T-helper 9 cell (primary cell): ENCODE data around the gene NDUFS7.
"Not testable (repeated sequence)": the region's sequence is repeated elsewhere in the genome, so short reads cannot be mapped to it uniquely, and the experiment has no call there.

Source experiments
- DNase-seq: peaks from one replicate; pipeline ENCODE4 v3.0.0-alpha.2; 2020

Gene NDUFS7

DNA sequence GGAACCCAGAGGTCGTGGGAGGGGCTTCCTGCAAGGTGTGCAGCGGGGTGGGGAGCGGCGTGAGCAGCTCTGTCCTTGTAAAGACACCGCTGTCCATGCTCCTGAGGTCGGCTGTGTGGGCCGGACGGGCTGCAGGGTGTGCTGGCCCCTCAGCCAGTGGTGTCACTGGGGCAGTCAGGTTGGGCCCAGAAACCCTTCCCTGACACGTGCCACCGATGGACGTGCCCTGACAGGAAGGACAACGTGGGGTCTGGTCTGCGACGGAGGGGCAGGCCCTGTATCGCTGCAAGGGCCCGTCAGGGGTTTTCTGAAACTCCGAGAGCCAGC lies 50.3 kb downstream of the NDUFS7 start:
- DNase-seq = no peak

DNA sequence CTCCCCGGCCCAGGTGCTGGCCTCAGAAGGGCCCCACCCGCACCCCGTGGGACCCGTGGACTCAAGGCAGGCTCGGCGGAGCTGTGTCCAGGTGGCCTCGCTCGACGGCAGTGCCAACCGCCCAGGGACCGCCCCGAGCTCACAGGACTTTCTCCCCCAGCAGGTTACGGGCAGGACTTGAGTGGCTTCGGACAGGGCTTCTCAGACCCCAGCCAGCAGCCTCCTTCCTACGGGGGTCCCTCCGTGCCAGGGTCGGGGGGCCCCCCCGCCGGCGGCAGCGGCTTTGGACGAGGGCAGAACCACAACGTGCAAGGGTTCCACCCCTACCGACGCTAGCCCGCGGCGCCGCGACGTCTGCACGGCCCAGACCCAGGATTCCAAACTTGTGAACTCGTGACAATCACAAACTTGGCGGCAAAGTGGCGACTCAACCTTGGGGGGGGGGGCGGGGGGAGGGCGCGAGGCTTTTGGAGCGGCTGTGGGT lies 50.9 kb downstream of the NDUFS7 start:
- no peak for DNase-seq

DNA sequence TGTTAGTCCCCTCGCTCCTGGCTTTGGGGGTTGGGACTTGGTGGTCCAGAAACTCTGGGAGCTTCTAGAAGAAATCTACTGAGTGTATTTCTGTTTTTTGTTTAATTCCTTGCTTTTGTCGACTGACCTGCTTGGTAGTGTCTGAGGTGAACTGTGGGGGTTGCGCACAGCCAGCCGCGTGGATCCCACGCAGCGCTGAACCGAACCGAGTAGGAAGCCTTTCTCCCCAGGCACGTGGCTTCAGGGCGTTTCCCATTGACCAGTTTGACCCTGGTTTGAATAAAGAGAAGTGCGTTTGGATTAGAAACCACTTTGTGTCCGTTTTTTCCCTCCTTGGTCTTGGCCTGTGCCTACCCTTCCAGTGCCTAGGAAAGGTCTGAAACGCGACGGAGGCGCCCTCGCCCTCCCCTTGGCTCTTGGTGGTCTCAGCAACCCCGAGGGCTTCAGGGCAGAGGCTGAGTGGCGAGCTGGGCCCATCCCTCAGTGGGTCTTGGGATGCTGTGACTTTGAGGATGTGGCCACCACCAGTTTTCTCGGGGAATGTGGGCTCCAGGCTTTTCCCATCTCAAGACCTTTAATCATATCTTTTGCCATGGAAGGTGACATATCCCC lies 51.8 kb downstream of the NDUFS7 start:
- no peak for DNase-seq

DNA sequence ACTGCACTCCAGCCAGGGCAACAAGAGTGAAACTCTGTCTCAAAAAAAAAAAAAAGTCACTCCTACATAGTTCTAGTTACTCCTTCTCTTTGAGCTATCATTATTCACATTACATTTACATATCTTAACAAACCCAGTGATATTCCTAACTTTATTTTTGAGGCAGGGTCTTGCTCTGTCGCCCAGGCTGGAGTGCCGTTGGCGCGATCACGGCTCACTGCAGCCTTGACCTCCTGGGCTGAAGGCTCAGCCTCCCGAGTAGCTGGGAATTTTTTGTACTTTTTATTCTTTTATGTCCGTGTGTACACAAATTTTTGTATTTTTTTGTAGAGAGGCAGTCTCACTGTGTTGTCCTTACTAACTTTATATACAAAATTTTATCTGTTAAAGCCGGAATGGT lies 53.9 kb downstream of the NDUFS7 start:
- DNase-seq = no peak

DNA sequence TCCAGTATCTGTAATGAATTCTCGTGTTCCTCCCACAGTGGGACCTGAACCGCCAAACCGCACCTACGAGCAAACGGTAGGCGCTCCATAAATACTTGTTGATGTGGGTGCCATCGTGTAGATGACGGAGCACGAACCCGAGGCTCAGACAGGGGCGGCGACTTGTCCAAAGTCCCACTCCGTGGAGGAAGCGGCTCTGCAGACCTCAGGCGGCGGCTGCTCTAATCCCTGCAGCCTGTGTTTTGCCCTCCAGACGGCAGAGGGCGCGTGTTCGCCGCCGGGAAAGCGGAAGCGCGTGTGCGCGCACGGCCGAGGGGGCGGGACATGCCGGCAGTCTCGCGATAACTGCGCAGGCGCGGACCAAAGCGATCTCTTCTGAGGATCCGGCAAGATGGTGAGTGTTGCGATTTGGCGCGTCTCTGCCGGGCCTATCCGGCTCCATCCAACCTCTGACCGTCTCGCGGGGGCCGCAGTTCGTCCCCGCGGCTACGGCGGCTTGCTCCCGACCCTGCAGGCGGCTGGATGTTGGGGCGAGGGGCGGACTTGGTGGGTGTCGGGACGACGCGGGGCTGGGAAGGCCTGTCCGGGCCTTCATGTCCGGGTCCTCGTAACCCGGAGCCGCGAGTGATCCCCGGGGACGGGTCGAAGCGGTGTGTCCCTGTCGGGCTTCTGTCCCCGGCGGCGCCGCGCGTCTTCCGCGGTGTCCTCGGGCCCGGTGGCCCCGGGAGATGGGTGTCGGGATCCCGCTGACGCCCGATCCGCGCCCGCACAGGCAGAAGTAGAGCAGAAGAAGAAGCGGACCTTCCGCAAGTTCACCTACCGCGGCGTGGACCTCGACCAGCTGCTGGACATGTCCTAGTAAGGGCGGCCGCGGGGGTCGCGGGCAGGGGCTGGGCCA lies 54.6 kb downstream of the NDUFS7 start, which contains the start of gene RPS15:
RPS15 (plus strand) TSS at position 362 of the 898 bp plus-strand sequence; CDS start at position 392, 30 bp downstream.
- peak; percentile 95 for DNase-seq

DNA sequence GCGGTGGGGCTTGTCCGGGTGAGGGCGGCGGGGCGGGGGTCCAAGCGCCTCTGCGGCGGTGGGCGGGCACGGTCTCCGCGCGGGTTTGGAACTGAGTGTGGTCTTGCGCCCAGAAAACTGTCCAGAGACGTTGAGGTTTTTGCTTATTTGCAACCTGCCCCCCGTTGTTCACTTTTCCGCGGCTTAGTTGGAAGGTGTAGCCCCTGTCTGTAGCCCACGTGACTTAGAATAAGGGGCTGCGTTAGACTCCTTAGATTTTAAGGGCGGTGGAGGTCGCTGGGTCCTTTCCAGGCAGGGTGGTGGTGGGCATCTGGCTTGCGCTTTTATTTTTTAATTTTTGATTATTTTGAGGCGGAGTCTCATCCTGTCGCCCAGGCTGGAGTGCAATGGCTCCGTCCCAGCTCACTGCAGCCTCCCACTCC lies 55.2 kb downstream of the NDUFS7 start:
- DNase-seq = no peak

DNA sequence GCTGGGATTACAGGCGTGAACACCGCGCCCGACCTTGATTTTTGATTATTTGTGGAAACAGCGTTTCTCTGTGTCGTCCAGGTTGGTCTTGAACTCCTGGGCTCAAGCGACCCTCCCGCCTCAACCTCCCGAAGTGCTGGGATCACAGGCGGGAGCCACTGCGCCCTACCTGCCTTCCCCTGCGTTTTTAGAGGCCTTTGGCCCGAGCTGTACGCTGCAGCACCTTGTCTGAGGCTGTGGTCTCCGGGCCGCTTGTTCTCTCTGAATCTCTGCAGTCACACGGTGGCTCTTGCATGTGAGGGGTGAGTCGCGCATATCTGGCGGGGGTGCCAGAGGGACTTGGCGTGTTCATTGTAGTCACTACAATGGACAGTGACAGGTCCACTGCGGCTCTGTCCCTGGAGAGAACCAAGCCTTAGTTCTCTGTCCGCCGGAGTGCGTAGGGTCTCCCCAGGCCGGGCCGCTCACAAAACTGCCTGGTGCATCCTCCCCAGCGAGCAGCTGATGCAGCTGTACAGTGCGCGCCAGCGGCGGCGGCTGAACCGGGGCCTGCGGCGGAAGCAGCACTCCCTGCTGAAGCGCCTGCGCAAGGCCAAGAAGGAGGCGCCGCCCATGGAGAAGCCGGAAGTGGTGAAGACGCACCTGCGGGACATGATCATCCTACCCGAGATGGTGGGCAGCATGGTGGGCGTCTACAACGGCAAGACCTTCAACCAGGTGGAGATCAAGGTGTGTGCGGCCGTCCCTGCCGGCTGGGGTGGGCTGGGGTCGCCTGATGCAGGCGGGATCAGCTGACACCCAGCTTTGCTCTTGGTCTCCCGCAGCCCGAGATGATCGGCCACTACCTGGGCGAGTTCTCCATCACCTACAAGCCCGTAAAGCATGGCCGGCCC lies 56.1 kb downstream of the NDUFS7 start:
- not testable (repeated sequence) for DNase-seq

DNA sequence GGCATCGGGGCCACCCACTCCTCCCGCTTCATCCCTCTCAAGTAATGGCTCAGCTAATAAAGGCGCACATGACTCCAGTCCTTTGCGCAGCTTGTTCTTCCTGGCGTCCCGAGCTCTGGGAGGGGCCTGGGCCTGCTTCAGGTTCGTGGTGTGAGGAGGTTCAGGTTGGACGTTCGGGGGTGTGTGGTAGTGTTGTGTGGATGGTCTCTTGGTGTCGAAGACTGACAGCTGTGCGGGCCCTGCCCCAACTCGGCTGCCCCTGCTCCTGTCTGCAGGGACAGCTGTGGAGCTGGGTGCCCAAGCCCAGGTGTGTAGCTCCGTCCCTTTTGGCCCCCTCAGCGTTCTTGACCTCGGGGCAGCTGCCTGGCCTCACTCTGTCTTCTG lies 56.7 kb downstream of the NDUFS7 start:
- no peak for DNase-seq

DNA sequence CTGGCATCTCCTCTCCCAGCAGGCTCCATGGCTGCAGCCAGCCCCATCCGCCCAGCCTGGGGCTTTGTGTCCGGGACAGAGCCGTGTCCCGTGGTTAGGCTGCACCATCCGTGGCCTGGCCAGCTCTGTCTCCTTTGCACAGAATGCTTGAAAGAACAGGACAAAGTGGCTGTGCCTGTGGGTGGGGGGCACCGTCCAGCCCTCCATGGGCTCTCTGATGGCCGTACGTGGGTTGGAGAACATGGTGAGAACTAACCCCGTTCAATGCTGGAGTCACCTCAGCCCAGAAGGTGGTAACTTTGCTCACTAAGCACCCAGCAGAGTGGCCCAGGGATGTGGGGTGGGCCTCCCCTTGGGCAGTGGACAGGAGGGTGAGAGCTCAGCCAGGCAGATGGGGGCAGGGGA lies 57.3 kb downstream of the NDUFS7 start:
- no peak for DNase-seq

DNA sequence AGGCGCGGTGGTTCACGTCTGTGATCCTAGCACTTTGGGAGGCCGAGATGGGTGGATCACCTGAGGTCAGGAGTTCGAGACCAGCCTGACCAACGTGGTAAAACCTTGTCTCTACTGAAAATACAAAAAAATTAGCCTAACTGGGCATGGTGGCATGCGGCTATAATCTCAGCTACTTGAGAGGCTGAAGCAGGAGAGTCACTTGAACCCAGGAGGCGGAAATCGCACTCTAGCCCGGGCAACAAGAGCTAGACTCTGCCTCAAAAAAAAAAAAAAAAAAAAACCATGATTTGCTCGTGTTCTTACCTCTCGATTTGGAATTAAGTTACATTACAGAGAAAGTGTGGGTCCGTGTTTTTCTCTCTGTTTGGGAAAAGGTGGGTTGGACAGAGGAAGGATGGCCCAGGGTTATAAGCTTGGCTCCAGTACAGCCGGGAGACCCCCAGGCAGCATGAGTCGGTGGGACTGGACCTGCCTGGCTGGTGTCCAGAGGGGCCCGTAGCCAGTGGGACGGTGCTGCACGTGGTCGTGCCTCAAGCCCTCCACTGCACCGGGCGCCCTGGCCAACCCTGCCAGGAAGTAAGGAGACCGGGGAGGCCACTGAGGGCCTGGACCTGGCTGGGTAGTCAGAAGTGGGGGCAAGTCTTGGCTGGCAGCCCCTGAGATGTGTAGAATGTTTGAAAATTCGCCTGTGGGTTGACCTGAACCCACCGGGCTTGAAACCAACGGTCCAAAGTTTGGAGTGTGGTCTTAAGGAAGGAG lies 58.2 kb downstream of the NDUFS7 start:
- no peak for DNase-seq
